DOHH2 (cell line): ENCODE data around the gene CCND3.
"Not testable (repeated sequence)": the region's sequence is repeated elsewhere in the genome, so short reads cannot be mapped to it uniquely, and the experiment has no call there.

Experiments
- H3F3A ChIP-seq: fragments of 200-600 bp; sonication (generic), shearing (Covaris generic); 2 replicates; pipeline ENCODE4 v1.6.0; 2016; ENCODE audit warnings: antibody characterized with exemption, mild to moderate bottlenecking; ENCODE audit not compliant: control insufficient read depth, insufficient read depth
- H3K27ac ChIP-seq: fragments of 200-600 bp; sonication (generic); 2 replicates; pipeline ENCODE4 v1.5.1; 2014; ENCODE audit warnings: low read depth, mild to moderate bottlenecking, low read length, moderate library complexity
- H3K27me3 ChIP-seq: fragments of 200-600 bp; sonication (generic); 2 replicates; pipeline ENCODE4 v1.6.1; 2014; ENCODE audit warnings: mild to moderate bottlenecking, low read length, mixed read lengths; ENCODE audit not compliant: control insufficient read depth
- H3K36me3 ChIP-seq: fragments of 200-600 bp; sonication (generic); 2 replicates; pipeline ENCODE4 v1.6.1; 2014; ENCODE audit warnings: mild to moderate bottlenecking, low read length, moderate library complexity, mixed read lengths; ENCODE audit not compliant: control insufficient read depth
- H3K4me1 ChIP-seq: fragments of 200-600 bp; sonication (generic); 2 replicates; pipeline ENCODE4 v1.6.1; 2014; ENCODE audit warnings: mild to moderate bottlenecking, low read length, mixed read lengths; ENCODE audit not compliant: control insufficient read depth
- H3K4me2 ChIP-seq: fragments of 200-600 bp; sonication (generic); 2 replicates; pipeline ENCODE4 v1.6.0; 2014; ENCODE audit warnings: mild to moderate bottlenecking, low read length, moderate library complexity
- H3K4me3 ChIP-seq: fragments of 200-600 bp; sonication (generic); 2 replicates; pipeline ENCODE4 v1.5.1; 2014; ENCODE audit warnings: mild to moderate bottlenecking, low read length, mixed read lengths
- H3K79me2 ChIP-seq: fragments of 200-600 bp; sonication (generic); 2 replicates; pipeline ENCODE4 v1.6.1; 2014; ENCODE audit warnings: mild to moderate bottlenecking, low read length, mixed read lengths; ENCODE audit not compliant: control insufficient read depth
- H3K9me2 ChIP-seq: fragments of 200-600 bp; sonication (generic); replicated peaks from 2 replicates; pipeline ENCODE4 v1.6.1; 2014; ENCODE audit warnings: mild to moderate bottlenecking, low read length, mixed read lengths; ENCODE audit not compliant: control insufficient read depth
- H3K9me3 ChIP-seq: fragments of 200-600 bp; sonication (generic); 2 replicates; pipeline ENCODE4 v1.6.1; 2014; ENCODE audit warnings: antibody characterized with exemption, low read length, mixed read lengths; ENCODE audit not compliant: control insufficient read depth, insufficient read depth
- H4K20me1 ChIP-seq: fragments of 200-600 bp; sonication (generic); 2 replicates; pipeline ENCODE4 v1.6.0; 2014; ENCODE audit warnings: low read depth, mild to moderate bottlenecking, antibody characterized with exemption, low read length, moderate library complexity; ENCODE audit not compliant: control insufficient read depth, insufficient read depth
- CTCF ChIP-seq: fragments of 200-600 bp; sonication (generic); IDR thresholded peaks from one replicate; pipeline ENCODE4 v1.5.1; 2014; ENCODE audit warnings: antibody characterized with exemption, mild to moderate bottlenecking, low read depth, low read length; ENCODE audit not compliant: poor library complexity, severe bottlenecking
- EZH2phosphoT487 ChIP-seq: fragments of 200-600 bp; sonication (generic); IDR thresholded peaks from 2 replicates; pipeline ENCODE4 v1.6.1; 2017; ENCODE audit warnings: borderline replicate concordance, mild to moderate bottlenecking, antibody characterized with exemption, low read length, moderate library complexity, mixed read lengths

CCND3 gene

DNA sequence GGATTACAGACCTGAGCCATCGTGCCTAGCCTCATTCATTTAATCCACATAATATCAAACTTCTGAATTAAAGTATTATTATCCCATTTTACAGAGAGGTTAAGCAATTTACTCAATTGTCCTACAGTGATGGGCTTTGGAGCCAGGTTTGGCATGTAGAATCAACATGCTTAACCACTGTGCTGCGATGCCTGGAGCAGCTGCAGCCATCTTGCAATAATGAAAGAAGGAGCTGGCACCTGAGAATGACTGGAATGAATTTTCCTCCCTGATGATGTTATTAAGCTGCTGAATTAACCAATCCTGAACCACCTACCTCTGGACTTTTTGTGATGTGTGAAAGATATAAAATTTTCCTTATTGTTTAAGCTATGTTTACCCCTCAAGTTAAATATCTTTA is 13.1 kb upstream of the CCND3 start:
- H3K4me2 ChIP-seq: no peak overlapping the region
- no peak overlapping the region for H3K4me3 ChIP-seq
- no peak overlapping the region for H3K27ac ChIP-seq
- H3K9me3 ChIP-seq: no peaks in the 10 kb centered on the region
- H3K9me2 ChIP-seq: no peaks in the 10 kb centered on the region
- H4K20me1 ChIP-seq: no peaks in the 10 kb centered on the region
- 0 out of 2 replicates have a peak, but pooled peaks cover 4% of the 10 kb centered on the region for H3F3A ChIP-seq
- H3K36me3 ChIP-seq: no peaks in the 10 kb centered on the region
- H3K79me2 ChIP-seq: no peaks in the 10 kb centered on the region
- no peaks in the 10 kb centered on the region for H3K4me1 ChIP-seq
- TF ChIP-seq CTCF (no peak), EZH2phosphoT487 (no peak)
- H3K27me3 ChIP-seq: no peaks in the 10 kb centered on the region

DNA sequence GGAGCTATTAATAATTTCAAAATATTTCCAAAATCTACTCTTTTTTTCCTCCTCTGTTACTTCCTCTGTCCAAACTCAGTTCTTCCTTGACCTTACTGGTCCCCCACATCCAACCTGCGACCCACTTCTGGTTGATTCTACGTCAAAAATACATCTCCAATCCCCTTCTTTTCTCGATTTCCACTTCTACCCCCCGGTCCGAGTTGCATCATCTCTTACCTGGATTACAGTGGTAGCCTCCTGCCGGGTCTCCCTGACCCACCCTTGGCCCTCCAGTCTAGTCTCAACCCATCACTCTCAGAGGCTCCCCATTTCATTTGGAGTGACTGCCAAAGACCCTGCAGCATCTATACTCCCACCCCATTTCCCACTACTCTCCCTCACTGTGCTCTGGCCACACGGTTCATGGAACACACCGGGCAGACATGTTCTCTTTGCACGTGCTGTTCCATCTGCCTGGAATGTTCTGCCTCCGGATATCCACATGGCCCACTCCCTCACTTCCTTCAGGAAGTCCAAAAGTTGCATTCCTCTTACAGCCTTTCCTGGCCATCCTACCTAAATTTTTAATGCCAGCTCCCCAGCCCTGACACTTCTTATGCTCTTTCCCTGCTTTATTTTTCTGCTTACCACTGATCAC is 6.1 kb upstream of the CCND3 start:
- no peaks in the 10 kb centered on the region for H3K9me3 ChIP-seq
- H3K9me2 ChIP-seq: no peaks in the 10 kb centered on the region
- no peaks in the 10 kb centered on the region for H3K79me2 ChIP-seq
- no peak overlapping the region for H3K4me2 ChIP-seq
- no peaks in the 10 kb centered on the region for H4K20me1 ChIP-seq
- TF ChIP-seq CTCF: no peak
- no peak for TF ChIP-seq EZH2phosphoT487
- no peaks in the 10 kb centered on the region for H3K36me3 ChIP-seq
- no peaks in the 10 kb centered on the region for H3K27me3 ChIP-seq
- 0 out of 2 replicates have a peak, but pooled peaks cover 2% of the 10 kb centered on the region for H3F3A ChIP-seq
- H3K27ac ChIP-seq: no peak overlapping the region
- H3K4me1 ChIP-seq: peaks cover 10% of the 10 kb centered on the region
- no peak overlapping the region for H3K4me3 ChIP-seq

GRCh38 chr6:41943456-41943855 is 1.8 kb upstream of the CCND3 start:
- H3K79me2 ChIP-seq: peaks cover 39% of the 10 kb centered on the region
- no peak overlapping the region for H3K27ac ChIP-seq
- no peak for TF ChIP-seq EZH2phosphoT487
- no peak for TF ChIP-seq CTCF

DNA sequence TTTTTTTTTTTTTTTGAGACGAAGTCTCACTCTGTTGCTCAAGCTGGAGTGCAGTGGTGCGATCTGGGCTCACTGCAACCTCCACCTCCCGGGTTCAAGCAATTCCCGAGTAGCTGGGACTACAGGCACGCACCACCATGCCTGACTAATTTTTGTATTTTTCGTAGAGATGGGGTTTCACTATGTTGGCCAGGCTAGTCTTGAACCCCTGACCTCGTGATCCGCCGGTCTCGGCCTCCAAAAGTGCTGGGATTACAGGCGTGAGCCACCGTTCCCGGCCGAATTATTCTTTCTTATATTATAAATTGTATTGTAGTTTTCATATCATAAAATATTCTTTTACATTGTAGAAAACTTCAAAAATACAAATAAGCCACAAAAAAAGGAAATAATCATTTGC is 1.3 kb upstream of the CCND3 start:
- not testable (repeated sequence) for H3K9me2 ChIP-seq, H4K20me1 ChIP-seq, H3K4me3 ChIP-seq, H3K9me3 ChIP-seq, H3K27ac ChIP-seq, H3K27me3 ChIP-seq, H3F3A ChIP-seq
- Histone ChIP-seq H3K36me3 (peaks cover 36% of the 10 kb centered on the region), H3K79me2 (peaks cover 45% of the 10 kb centered on the region), H3K4me1 (peaks cover 43% of the 10 kb centered on the region), H3K4me2 (peak overlapping the region; percentile 97; the same call in 1 of the 2 replicates)

More at GRCh38 chr6:41943456-41943855, 1.8 kb upstream of the CCND3 start:
- H3K4me1 ChIP-seq: peaks cover 37% of the 10 kb centered on the region
- no peaks in the 10 kb centered on the region for H3K27me3 ChIP-seq
- H3K4me3 ChIP-seq: no peak overlapping the region
- H3K4me2 ChIP-seq: no peak overlapping the region
- peaks cover 30% of the 10 kb centered on the region for H3K36me3 ChIP-seq
- no peaks in the 10 kb centered on the region for H3K9me3 ChIP-seq
- H3F3A ChIP-seq: peaks cover 6% of the 10 kb centered on the region; the same call in 1 of the 2 replicates
- H3K9me2 ChIP-seq: no peaks in the 10 kb centered on the region
- no peaks in the 10 kb centered on the region for H4K20me1 ChIP-seq
